Liver (tissue), 2 donors: ENCODE data around the gene GALK1.

Experiments
- YY1 ChIP-seq: IDR thresholded peaks from 2 replicates; pipeline ENCODE4 v1.6.1; 2016; ENCODE audit warnings: antibody characterized with exemption, mild to moderate bottlenecking
- TF ChIP-seq, protein P1 (sequence below): fragments of 150-350 bp; IDR thresholded peaks from 2 replicates; pipeline ENCODE4 v1.5.1; 2017; ENCODE audit warnings: improper control_type of control experiment, low read depth, low read length; ENCODE audit not compliant: missing input control
- TF ChIP-seq, protein P2 (sequence below): IDR thresholded peaks from 2 replicates; pipeline ENCODE4 v1.6.1; 2016; ENCODE audit warnings: antibody characterized with exemption, mild to moderate bottlenecking
- TF ChIP-seq, protein P3 (sequence below): IDR thresholded peaks from 2 replicates; pipeline ENCODE4 v1.6.1; 2016; ENCODE audit warnings: antibody characterized with exemption
- donor health status: healthy.

DNA sequence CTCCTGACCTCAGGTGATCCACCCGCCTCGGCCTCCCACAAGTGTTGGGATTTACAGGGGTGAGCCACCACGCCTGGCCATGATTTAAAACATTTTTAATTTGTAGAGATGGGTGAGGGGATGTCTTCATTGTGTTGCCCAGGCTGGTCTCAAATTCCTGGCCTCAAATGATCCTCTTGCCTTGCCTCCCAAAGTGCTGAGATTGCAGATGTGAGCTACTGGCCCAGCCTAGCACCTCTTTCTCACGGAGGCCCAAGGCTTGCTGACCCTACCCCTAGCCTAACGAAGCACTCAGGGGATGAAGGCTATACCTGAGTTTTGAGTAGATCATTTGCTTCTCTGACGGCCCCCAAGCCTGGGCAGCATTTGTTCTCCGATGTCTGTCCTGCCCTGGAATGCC, 46.2 kb upstream of the GALK1 start:
- TF ChIP-seq, protein P1, sequence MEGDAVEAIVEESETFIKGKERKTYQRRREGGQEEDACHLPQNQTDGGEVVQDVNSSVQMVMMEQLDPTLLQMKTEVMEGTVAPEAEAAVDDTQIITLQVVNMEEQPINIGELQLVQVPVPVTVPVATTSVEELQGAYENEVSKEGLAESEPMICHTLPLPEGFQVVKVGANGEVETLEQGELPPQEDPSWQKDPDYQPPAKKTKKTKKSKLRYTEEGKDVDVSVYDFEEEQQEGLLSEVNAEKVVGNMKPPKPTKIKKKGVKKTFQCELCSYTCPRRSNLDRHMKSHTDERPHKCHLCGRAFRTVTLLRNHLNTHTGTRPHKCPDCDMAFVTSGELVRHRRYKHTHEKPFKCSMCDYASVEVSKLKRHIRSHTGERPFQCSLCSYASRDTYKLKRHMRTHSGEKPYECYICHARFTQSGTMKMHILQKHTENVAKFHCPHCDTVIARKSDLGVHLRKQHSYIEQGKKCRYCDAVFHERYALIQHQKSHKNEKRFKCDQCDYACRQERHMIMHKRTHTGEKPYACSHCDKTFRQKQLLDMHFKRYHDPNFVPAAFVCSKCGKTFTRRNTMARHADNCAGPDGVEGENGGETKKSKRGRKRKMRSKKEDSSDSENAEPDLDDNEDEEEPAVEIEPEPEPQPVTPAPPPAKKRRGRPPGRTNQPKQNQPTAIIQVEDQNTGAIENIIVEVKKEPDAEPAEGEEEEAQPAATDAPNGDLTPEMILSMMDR, result no peak
- TF ChIP-seq YY1, result no peak
- TF ChIP-seq, protein P2, sequence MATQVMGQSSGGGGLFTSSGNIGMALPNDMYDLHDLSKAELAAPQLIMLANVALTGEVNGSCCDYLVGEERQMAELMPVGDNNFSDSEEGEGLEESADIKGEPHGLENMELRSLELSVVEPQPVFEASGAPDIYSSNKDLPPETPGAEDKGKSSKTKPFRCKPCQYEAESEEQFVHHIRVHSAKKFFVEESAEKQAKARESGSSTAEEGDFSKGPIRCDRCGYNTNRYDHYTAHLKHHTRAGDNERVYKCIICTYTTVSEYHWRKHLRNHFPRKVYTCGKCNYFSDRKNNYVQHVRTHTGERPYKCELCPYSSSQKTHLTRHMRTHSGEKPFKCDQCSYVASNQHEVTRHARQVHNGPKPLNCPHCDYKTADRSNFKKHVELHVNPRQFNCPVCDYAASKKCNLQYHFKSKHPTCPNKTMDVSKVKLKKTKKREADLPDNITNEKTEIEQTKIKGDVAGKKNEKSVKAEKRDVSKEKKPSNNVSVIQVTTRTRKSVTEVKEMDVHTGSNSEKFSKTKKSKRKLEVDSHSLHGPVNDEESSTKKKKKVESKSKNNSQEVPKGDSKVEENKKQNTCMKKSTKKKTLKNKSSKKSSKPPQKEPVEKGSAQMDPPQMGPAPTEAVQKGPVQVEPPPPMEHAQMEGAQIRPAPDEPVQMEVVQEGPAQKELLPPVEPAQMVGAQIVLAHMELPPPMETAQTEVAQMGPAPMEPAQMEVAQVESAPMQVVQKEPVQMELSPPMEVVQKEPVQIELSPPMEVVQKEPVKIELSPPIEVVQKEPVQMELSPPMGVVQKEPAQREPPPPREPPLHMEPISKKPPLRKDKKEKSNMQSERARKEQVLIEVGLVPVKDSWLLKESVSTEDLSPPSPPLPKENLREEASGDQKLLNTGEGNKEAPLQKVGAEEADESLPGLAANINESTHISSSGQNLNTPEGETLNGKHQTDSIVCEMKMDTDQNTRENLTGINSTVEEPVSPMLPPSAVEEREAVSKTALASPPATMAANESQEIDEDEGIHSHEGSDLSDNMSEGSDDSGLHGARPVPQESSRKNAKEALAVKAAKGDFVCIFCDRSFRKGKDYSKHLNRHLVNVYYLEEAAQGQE, result no peak
- TF ChIP-seq, protein P3, sequence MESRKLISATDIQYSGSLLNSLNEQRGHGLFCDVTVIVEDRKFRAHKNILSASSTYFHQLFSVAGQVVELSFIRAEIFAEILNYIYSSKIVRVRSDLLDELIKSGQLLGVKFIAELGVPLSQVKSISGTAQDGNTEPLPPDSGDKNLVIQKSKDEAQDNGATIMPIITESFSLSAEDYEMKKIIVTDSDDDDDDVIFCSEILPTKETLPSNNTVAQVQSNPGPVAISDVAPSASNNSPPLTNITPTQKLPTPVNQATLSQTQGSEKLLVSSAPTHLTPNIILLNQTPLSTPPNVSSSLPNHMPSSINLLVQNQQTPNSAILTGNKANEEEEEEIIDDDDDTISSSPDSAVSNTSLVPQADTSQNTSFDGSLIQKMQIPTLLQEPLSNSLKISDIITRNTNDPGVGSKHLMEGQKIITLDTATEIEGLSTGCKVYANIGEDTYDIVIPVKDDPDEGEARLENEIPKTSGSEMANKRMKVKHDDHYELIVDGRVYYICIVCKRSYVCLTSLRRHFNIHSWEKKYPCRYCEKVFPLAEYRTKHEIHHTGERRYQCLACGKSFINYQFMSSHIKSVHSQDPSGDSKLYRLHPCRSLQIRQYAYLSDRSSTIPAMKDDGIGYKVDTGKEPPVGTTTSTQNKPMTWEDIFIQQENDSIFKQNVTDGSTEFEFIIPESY, result no peak
